Vagina (tissue), 2 donors: Measurements from ENCODE around the gene GYS1. TPM values are rescaled to one million over a fixed set of nuclear protein-coding genes. Genes with fewer than 3 reads are reported as not detected.
"Not testable (repeated sequence)": the region's sequence is repeated elsewhere in the genome, so short reads cannot be mapped to it uniquely, and the experiment has no call there.

Experiments used
- DNase-seq, 2 donors: peaks; one replicate each; pipeline ENCODE4 v3.0.0-alpha.2; 2017; ENCODE audit errors: extremely low spot score in 2 of 2
- H3K27ac ChIP-seq: fragments of 200-600 bp; sonication (generic); one replicate; pipeline ENCODE4 v1.5.1; 2019
- H3K27me3 ChIP-seq: fragments of 200-600 bp; sonication (generic); one replicate; pipeline ENCODE4 v1.5.1; 2019
- H3K36me3 ChIP-seq, 2 donors: fragments of 200-600 bp; sonication (generic); one replicate each; pipeline ENCODE4 v1.5.1; 2017 to 2019
- H3K4me1 ChIP-seq: fragments of 200-600 bp; sonication (generic); one replicate; pipeline ENCODE4 v1.5.1; 2019
- H3K4me3 ChIP-seq, 2 donors: fragments of 200-600 bp; sonication (generic); 1 replicate in 1 of 2; 2 replicates in 1 of 2; pipeline ENCODE4 v1.5.1; 2016 to 2019
- H3K9me3 ChIP-seq: fragments of 200-600 bp; sonication (generic); one replicate; pipeline ENCODE4 v1.5.1; 2019
- POLR2A ChIP-seq, 2 donors: fragments of 450-650 bp; IDR thresholded peaks; one replicate each; pipeline ENCODE4 v1.6.1; 2017; ENCODE audit warnings: antibody characterized with exemption in 2 of 2, mild to moderate bottlenecking in 2 of 2, moderate library complexity in 2 of 2
- POLR2AphosphoS5 ChIP-seq, 2 donors: sonication (generic); formaldehyde crosslinking; IDR thresholded peaks; one replicate each; pipeline ENCODE4 v1.9.0; 2017; ENCODE audit warnings: antibody characterized with exemption in 2 of 2, mild to moderate bottlenecking in 2 of 2, low read depth in 1 of 2; ENCODE audit not compliant: insufficient read depth in 1 of 2
- intact Hi-C: fragments of 100-400 bp; cut with DNase I; formaldehyde crosslinking; loops from one replicate; pipeline ENCODE4 v1.15.1; 2023
- microRNA-seq: library from miRNA; unstranded; fragments of <30 nt; microRNA quantifications from one replicate; pipeline ENCODE4, GENCODE V29; 2017; ENCODE audit warnings: borderline number of aligned reads, borderline replicate concordance
- small RNA-seq: library from RNA; depleted of rRNA; stranded (forward); fragments of <200 nt; gene quantifications from one replicate; pipeline ENCODE3, GENCODE V24; 2016
- total RNA-seq: library from RNA; depleted of rRNA; stranded (reverse); fragments of >200 nt; gene quantifications from one replicate; pipeline ENCODE4 v1.2.3, GENCODE V29; 2016
- TF ChIP-seq, protein P1 (sequence below), 3 experiments: fragments of 450-650 bp in 2 of 3; fragments of 200-600 bp in 1 of 3; sonication (generic) in 1 of 3; IDR thresholded peaks; one replicate each; pipeline ENCODE4 v1.5.1; 2017 to 2019; ENCODE audit warnings: antibody characterized with exemption in 3 of 3, mild to moderate bottlenecking in 2 of 3, moderate library complexity in 2 of 3

Gene GYS1
- total RNA-seq, 1 donor from 2014 or later: 32.2 TPM

GRCh38 chr19:48920949-48921348 lies 72.2 kb downstream of the GYS1 start:
- H3K27ac ChIP-seq: no peak overlapping the region
- H3K27me3 ChIP-seq: no peaks in the 10 kb centered on the region
- no peaks in the 10 kb centered on the region for H3K4me1 ChIP-seq
- no peaks in the 10 kb centered on the region for H3K9me3 ChIP-seq
- no peak for TF ChIP-seq POLR2AphosphoS5 (IDR thresholded peaks at IDR 0.05; ENCODE audit: insufficient read depth in 1 of 2, low read depth in 1 of 2)
- no peak for TF ChIP-seq POLR2A (IDR thresholded peaks at IDR 0.05)
- no peak for DNase-seq
- peaks cover 0 to 48% of the 10 kb centered on the region in 2 donors for H3K36me3 ChIP-seq
- no peak overlapping the region for H3K4me3 ChIP-seq
- intact Hi-C loops: no loop called here

DNA sequence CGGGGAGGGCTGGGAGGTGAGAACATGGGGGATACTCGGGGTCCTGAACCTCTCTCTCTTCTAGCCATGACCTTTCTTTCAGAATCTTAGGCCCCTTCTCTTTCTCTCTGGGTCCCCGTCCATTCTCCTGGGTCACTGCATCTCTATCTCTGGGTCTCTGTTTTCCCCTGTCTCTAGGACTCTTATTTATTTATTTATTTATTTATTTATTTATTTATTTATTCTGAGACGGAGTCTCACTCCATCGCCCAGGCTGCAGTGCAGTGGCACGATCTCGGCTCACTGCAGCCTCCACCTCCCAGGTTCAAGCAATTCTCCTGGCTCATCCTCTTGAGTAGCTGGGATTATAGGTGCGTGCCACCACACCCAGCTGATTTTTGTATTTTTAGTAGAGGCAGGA lies 73.8 kb downstream of the GYS1 start:
- H3K27ac ChIP-seq, DNase-seq, H3K4me3 ChIP-seq, H3K4me1 ChIP-seq, H3K9me3 ChIP-seq, H3K27me3 ChIP-seq, intact Hi-C loops: not testable (repeated sequence)
- peaks cover 0 to 61% of the 10 kb centered on the region in 2 donors for H3K36me3 ChIP-seq

DNA sequence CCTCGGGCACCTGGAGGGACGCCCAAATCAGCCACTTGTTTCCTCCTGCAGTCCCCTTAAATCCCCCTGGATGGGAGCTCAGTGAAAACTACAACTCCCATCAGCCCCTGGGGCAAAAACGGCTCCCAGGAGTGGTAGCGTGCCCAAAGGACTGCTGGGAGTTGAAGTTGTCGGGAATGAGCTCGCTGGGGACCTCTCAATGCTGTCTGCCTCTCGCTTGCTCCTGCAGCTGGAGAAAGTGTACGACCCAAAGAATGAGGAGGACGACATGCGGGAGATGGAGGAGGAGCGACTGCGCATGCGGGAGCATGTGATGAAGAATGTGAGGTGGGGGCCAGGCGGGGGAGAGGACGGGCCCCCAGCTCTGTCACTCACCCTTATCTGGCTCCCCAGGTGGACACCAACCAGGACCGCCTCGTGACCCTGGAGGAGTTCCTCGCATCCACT lies 74.3 kb downstream of the GYS1 start:
- Histone ChIP-seq H3K9me3 (no peaks in the 10 kb centered on the region), H3K4me3 (no peak overlapping the region), H3K36me3 (peaks cover 0 to 66% of the 10 kb centered on the region in 2 donors), H3K4me1 (no peaks in the 10 kb centered on the region), H3K27ac (no peak overlapping the region), H3K27me3 (no peaks in the 10 kb centered on the region)
- no peak for DNase-seq
- intact Hi-C loops: no loop called here
- TF ChIP-seq POLR2A (IDR thresholded peaks at IDR 0.05): no peak
- no peak for TF ChIP-seq POLR2AphosphoS5 (IDR thresholded peaks at IDR 0.05; ENCODE audit: insufficient read depth in 1 of 2, low read depth in 1 of 2)
- TF ChIP-seq, protein P1, sequence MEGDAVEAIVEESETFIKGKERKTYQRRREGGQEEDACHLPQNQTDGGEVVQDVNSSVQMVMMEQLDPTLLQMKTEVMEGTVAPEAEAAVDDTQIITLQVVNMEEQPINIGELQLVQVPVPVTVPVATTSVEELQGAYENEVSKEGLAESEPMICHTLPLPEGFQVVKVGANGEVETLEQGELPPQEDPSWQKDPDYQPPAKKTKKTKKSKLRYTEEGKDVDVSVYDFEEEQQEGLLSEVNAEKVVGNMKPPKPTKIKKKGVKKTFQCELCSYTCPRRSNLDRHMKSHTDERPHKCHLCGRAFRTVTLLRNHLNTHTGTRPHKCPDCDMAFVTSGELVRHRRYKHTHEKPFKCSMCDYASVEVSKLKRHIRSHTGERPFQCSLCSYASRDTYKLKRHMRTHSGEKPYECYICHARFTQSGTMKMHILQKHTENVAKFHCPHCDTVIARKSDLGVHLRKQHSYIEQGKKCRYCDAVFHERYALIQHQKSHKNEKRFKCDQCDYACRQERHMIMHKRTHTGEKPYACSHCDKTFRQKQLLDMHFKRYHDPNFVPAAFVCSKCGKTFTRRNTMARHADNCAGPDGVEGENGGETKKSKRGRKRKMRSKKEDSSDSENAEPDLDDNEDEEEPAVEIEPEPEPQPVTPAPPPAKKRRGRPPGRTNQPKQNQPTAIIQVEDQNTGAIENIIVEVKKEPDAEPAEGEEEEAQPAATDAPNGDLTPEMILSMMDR (IDR thresholded peaks at IDR 0.05): no peak

Small RNA genes within 50 kb of the gene (microRNA-seq; reads per million reads assigned to microRNA genes)
- not detected for gene MIR6798

Small RNA genes within 50 kb of the gene (small RNA-seq; reads per million reads assigned to genes)
- gene AC026803.1: not detected
- gene MIR6798: not detected

Other genes with a start within 250 kb of the GYS1 start
- gene IZUMO1, start 246.4 kb downstream of the GYS1 start, total RNA-seq: 2.2 TPM
- gene FUT1, start 240.7 kb downstream of the GYS1 start, total RNA-seq: 6.4 TPM
- gene FGF21, start 237.8 kb downstream of the GYS1 start, total RNA-seq: not detected
- gene BCAT2, start 182.3 kb downstream of the GYS1 start, total RNA-seq: 41.5 TPM
- gene HSD17B14, start 156.8 kb downstream of the GYS1 start, total RNA-seq: 19.2 TPM
- gene PLEKHA4, start 124.7 kb downstream of the GYS1 start, total RNA-seq: 37.1 TPM
- 52.1 TPM for gene PPP1R15A, start 120.9 kb downstream of the GYS1 start, total RNA-seq
- not detected for gene TULP2, start 94.6 kb downstream of the GYS1 start, total RNA-seq
- 151 TPM for gene NUCB1, start 93.0 kb downstream of the GYS1 start, total RNA-seq
- not detected for gene DHDH, start 59.6 kb downstream of the GYS1 start, total RNA-seq
- gene BAX, start 38.4 kb downstream of the GYS1 start, total RNA-seq: 52.3 TPM
- gene FTL, start 28.0 kb downstream of the GYS1 start, total RNA-seq: 4,380 TPM
- 100 TPM for gene RUVBL2, start 578 bp upstream of the GYS1 start, total RNA-seq
- gene LHB, start 23.8 kb upstream of the GYS1 start, total RNA-seq: not detected
- gene CGB3, start 31.0 kb upstream of the GYS1 start, total RNA-seq: not detected
- not detected for gene CGB2, start 38.6 kb upstream of the GYS1 start, total RNA-seq
- gene CGB1, start 43.6 kb upstream of the GYS1 start, total RNA-seq: not detected
- gene CGB5, start 50.5 kb upstream of the GYS1 start, total RNA-seq: not detected
- not detected for gene CGB8, start 55.8 kb upstream of the GYS1 start, total RNA-seq
- 0.98 TPM for gene CGB7, start 64.4 kb upstream of the GYS1 start, total RNA-seq
- 6.1 TPM for gene NTF4, start 71.5 kb upstream of the GYS1 start, total RNA-seq
- gene KCNA7, start 79.4 kb upstream of the GYS1 start, total RNA-seq: not detected
- gene SNRNP70, start 92.1 kb upstream of the GYS1 start, total RNA-seq: 380 TPM
- 23.8 TPM for gene LIN7B, start 121.1 kb upstream of the GYS1 start, total RNA-seq
- gene C19orf73, start 125.8 kb upstream of the GYS1 start, total RNA-seq: not detected
- 4.7 TPM for gene PPFIA3, start 126.2 kb upstream of the GYS1 start, total RNA-seq
- gene HRC, start 162.1 kb upstream of the GYS1 start, total RNA-seq: 0.25 TPM
- 22.8 TPM for gene TRPM4, start 164.5 kb upstream of the GYS1 start, total RNA-seq